ENCODE results near the gene ERMAP. TPM values are rescaled to one million over a fixed set of nuclear protein-coding genes. Genes with fewer than 3 reads are reported as not detected.
A peak's percentile ranks its signal among the peaks of the same experiment; 100 is the strongest.

ERMAP gene
- total and polyA plus RNA-seq, 9 of the 15 experiments (the other 6 are each of a cell fraction or from before 2014, with no cell fraction given): 8.0 to 31.4 (median 22.5) TPM

GRCh38 chr1:42825036-42825851 lies 8.3 kb downstream of the ERMAP start (continued):
- TF ChIP-seq TCF7L2 (IDR thresholded peaks at IDR 0.05; ENCODE audit: low read depth, low read length) (no peak), BCLAF1 (IDR thresholded peaks at IDR 0.05; ENCODE audit: borderline replicate concordance in 1 of 2, control insufficient read depth in 1 of 2, low read depth in 2 of 2, low read length in 1 of 2) (no peak), SAFB (IDR thresholded peaks at IDR 0.05; ENCODE audit: borderline replicate concordance, low read depth, low read length) (no peak), ZNF589 (CRISPR knock-in tag; IDR thresholded peaks at IDR 0.05; ENCODE audit: low read depth) (peak; percentile 88; the same call in 1 of the 2 replicates), IFI16 (CRISPR knock-in tag; IDR thresholded peaks at IDR 0.05) (no peak), AFF1 (IDR thresholded peaks at IDR 0.05; ENCODE audit: low read depth in 1 of 2, partially characterized antibody in 2 of 2) (peak; percentile 58 to 85), PKNOX1 (IDR thresholded peaks at IDR 0.05) (peak; percentile 74), PHB2 (IDR thresholded peaks at IDR 0.05; ENCODE audit: low read depth) (peak; percentile 95), ZNF232 (CRISPR knock-in tag; IDR thresholded peaks at IDR 0.05) (no peak), FOXK1 (CRISPR knock-in tag; IDR thresholded peaks at IDR 0.05; ENCODE audit: borderline replicate concordance) (no peak), ZNF398 (CRISPR knock-in tag; IDR thresholded peaks at IDR 0.05) (no peak), CSDE1 (IDR thresholded peaks at IDR 0.05) (no peak)

Measured in K562 (cell line).